HG02884 (cell line): ENCODE measurements around the gene CDC42EP1.
"Not testable (repeated sequence)": the region's sequence is repeated elsewhere in the genome, so short reads cannot be mapped to it uniquely, and the experiment has no call there.

ENCODE experiments used
- ATAC-seq: cut with Tn5 transposase; IDR thresholded peaks from one replicate; pipeline ENCODE4 v1.9.1; 2021; ENCODE audit warnings: mild to moderate bottlenecking, moderate library complexity; ENCODE audit not compliant: unreplicated experiment

Gene CDC42EP1, protein sequence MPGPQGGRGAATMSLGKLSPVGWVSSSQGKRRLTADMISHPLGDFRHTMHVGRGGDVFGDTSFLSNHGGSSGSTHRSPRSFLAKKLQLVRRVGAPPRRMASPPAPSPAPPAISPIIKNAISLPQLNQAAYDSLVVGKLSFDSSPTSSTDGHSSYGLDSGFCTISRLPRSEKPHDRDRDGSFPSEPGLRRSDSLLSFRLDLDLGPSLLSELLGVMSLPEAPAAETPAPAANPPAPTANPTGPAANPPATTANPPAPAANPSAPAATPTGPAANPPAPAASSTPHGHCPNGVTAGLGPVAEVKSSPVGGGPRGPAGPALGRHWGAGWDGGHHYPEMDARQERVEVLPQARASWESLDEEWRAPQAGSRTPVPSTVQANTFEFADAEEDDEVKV

DNA sequence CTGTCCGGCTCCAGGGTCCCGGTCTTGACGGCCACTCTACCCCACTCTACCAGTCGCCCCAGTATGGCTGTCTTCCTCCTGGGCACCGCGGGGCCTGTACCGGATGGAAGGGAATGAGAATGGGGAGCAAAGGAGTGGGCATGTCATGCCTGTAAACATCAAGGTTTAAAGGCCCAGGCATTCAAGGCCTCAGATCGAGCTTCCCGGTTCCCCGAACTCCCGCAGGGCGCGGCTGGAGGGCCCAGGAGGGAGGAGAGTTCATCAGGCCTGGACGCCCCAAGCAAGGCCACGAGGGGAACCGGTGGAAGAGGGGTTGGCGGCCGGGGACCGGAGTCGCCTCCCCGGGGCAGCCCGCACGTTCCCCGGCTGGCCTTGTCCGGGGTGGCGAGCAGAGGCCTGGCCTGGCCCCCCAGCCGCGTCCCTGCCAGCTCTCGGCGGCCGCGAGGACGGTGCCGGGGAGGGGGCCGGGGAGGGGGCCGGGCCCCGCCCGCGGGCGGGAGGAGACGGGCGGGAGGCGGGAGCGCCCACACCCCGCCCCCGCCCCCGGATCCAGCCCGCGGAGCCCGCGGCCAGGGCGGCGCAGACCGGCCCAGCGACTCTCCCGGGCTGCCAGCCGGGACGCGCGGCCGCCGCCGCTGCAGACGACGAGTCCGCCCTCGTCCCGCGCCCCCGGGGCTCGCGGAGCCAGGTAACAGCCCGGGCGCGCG lies at the start of gene CDC42EP1:
TSS of gene CDC42EP1 (plus strand) at position 580 of the 707 bp plus-strand sequence. CDS start 5,870 bp downstream, outside the sequence.
- no peak for ATAC-seq

DNA sequence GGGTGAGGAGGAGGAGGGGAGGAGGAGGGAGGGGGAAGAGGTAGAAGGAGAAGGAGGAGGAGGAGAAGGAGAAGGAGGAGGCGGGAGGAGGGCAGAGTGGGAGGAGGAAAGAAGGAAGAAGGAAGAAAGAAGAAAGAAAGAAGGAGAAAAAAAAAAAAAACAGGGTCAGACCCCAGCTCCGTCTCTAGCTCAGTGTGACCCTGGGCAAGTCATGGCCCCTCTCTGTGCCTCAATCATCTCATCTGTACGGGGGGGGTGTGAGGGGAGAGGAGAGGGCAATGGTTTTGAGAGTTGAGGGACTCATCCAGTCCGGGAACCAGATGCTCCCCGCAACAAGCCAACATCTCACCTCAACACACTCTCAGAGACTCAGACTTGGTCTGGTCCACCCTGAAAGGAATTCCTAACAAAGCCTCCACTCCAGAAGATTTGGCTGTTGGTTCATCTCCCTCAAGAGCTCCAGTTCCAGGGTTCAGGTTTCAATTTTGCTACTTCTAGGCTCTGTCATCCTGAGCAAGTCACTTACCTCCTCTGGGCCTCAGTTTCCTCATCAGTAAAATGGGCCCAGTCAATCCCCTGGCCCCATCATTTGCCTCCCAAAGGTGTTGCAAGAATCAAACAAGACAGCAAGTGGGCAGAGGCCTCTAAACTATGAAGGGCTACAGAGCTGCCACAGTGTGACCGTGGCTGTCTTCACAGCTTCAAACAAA lies 48.7 kb upstream of the CDC42EP1 start:
- ATAC-seq: no peak

DNA sequence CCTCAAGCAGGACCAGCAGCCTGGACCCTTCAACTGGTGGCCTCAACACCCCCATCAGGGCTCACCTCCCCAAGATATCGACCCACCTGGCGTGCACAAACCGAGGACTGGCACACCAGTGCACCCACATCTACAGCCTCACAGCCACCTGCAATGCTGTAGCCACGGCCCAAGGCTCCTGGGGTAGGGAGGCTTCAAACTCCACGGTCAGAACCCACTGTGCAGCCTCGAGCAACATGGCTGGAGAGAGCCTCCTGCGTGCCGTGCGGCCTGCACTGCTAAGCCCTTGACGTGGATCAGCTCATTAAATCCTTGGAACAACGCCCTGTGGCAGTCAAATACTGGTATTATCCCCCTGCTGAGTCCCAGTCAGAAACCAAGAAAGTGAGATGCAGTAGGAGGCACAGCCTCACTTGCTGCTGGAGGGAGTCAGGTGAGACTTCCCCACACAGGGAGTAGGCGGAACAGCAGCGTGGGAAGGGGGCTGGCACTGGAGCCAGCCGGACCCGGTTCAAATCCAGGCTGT lies 45.7 kb upstream of the CDC42EP1 start:
- ATAC-seq: no peak

DNA sequence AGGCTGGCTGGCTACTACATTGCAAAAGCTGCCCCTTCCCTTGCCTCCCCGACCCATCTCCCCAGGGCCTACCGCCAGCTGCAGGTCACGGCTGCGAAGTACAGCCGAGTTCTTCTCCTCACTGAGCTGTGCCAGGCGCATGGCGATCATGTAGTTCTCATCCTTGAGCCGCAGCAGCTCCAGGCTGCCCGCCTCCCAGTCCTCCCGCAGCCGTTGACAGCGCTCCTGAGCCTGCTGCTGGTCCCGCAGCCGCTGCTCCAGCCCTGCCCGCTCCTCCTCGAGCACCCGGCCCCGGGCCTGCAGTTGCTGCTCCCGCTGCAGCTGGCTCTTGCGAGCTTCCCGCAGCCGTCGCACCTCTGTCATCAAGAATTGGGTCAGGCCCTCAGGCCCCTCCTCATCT lies 44.4 kb upstream of the CDC42EP1 start:
- ATAC-seq: no peak

DNA sequence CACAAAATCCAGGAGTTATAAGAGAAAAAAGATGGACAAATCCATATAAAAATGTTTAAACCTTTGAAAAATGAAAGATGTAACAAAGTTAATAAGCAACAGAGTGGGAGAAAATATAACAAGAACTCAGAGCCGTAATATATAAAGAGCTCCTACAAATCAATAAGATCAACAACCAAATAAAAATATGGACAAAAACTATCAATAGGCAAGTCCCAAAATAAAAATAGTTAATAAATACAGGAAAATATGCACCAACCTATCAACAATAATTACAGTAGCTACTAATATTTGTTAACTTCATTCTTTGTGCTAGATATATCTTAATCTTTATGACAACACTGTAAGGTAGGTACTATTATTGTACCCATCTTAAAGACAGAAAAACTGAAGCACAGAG lies 43.8 kb upstream of the CDC42EP1 start:
- ATAC-seq: no peak

DNA sequence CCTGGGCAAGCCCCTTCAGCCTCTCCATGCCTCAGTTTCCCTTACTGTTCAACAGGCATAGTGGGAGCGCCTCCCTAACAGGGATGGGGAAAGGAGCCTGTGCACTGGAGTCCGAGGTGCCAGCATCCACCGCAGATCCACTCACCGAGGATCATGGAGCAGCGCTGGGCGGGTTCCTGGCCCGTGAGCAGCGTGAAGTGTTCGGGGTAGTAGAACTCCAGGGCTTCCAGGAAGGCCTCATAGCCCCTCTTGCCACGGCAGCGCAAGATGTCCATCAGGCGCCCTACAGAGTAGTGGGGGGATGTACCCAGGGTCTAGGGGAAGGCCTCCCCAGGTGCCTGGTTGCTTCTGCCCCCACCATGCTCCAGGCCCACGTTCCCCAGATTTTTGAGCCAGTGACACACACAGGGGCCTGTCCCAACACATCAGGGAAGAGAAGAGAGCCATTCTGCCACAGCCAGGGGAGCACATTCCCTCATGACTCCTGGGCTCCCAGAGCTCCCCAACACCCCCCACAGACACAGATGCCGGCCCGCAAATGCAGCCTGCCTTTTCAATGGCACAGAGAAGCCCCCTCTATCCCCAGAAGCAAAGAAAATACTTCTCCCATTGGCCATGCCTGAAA lies 42.3 kb upstream of the CDC42EP1 start:
- ATAC-seq: no peak

DNA sequence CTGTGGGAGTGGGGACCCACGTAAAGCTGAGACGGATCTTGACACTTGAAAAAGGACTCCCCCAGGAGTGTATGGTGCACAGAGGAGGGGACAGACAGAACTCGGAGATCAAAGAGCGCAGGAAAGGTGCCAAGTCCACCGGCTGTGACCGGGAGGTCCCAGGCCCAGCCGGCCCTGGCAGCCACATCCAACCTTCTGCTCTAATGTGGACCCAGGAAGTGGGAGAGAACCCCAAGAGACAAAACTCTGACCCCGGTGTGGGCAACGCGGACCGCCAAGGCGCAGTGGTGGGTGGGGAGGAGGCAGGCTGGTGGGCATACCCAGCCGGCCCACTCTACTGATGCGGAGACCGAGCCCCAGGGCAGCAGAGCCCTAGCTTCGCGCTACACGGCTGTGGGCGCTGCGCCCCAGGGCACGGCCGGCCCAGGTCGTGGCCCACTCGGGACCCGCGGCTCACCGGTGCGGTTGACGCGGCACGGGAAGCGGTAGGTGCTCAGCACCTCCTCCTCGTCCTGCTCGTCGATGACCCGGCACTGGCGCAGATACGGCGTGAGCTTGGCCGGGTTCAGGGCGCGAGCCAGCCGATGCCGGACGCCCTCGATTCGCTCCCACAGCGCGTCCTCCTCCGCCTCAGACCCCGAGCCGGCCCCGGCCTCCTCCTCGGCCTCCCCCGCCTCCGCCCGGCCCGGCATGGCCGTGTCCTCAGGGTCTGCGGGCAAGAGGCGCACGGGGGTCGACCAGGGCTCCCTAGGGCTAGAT lies 41.6 kb upstream of the CDC42EP1 start:
- no peak for ATAC-seq

DNA sequence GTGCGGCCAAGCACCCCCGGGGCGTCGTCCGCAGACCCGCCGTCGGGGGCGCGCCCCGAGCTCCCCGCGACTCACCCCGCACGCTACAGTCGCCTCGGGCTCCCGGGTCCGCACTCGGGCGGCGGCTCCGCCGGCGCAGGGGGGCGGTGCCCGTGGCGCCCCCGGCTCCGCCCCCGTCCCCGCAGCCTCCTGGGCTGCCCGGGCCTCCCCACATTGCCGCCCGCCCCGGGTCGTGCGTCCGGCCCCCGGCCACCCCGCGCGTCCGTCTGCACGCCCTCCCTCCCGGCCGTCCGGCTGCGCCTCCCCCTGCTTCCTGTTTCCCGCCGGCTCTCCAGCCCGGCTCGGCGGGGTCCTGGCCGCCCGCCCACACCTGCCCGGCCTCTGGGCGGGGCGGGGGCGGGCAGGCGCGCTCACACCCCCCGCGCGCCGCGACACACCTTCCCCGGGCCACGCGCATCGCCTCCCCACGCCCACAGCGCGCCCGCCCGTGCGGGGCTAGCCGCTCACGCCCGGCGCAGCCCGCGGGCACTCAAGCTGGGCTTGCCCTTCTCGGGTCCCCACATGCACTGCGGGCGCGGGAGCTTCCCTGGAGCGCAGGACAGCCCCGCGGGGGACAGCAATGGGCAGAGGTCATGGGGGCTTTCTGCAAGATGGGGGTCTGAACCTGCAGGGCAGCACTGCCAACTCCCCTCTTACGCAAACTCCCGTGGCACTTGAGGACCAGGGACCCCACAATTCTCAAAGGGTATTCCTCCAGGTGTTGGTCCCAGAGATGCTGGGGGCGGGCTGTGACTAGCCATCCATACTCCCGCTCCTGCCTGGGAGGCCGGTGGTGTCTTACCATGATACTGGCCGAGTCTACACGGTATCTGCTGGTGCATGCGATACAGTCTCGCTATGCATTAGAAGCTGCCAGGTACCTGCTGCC lies 40.7 kb upstream of the CDC42EP1 start, which contains the start of gene CARD10:
TSS of gene CARD10 (minus strand) at position 148 of the 928 bp plus-strand sequence. CDS start 215 bp downstream, outside the sequence.
- no peak for ATAC-seq

DNA sequence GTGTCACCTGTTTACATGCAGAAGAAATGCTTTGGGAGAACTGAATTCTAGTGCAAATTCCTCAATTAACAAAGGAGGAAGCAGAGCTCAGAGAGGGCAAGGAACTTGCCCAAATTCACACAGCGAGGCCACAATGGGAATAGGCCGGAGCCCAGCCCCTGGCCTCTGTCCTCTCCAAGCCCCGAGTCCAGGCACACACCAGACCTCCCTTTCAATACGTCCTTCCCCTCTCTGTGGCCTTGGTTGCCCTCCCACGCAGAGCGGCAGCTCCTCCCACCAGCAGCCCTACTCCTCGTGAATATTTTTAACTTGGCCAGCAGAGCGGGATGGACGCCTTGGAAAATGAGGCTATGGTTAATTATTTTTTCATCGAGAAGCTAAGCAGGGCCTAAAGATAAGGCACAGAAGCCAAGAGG lies 39.5 kb upstream of the CDC42EP1 start:
- no peak for ATAC-seq

DNA sequence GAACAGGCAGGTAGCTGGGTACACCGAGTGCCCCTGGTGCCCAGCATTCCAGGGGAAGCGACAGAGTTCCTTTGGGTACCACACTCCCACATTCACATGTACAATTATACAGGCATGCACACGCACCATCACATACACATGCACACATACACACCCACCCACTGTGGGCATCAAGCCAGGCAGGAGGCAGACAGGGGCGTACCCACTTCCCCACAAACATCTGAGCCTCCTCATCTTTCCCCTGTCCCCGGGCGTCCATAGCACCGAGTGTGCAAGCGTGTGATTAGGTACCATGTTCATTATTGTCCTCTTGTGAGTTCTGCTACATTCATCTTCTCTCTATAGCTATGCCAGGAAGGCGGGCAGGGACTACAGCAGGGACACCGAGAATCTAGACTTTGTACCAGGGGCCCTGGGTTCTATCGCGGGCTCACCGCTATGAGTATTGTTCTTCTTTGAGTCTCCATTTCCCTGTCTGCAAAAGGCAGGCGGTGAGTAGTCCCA lies 39.0 kb upstream of the CDC42EP1 start:
- ATAC-seq: no peak

DNA sequence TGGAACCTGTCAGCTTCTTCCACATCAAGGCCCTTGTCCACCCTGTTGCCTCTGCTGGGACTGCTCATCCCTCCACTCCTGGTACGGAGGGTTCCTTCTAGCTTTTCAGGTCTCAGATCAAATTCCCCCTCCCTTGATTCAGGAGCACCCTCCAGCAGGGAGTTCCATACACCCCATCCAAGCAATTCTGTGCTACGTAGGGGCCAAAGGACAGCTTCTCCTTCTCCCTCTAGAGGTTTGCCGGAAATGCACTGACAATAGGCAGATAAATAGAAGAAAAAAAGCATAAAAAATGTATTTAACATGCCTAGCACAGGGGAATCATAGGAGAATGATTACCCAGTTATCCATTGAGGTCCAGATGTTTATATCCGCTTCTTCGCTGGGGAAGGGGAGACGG lies 37.8 kb upstream of the CDC42EP1 start:
- ATAC-seq: no peak

DNA sequence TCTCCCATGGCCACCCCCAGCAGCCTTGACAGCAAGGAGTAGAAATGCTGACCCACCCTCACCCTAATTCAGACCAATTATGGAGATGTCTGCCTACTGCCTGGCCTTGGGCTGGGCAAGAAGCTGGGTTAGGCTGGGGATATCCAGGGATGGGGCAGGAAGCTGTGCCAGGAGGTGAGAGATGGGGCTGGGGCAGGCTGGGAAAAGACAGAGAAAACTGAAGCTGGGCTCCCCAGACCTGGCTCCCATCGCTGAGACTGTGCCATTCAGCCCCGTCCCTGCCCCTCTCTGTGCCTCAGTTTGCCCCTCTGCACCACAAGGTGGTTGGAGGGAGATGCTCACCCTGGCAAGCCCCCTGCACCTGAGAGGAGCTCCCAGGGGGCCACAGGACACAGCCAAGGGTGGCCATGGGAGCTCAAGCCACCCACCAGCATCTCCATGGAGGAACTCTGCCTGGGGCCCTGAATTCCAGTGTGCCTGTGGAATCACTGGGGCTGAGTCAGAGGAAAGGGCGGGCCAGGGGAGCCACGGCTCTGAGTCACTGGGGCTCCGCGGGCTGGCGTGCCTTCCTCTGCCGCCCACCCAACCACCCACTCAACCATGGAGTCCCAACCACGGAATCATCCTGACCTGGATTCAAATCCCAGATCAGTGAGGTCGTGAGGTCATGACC lies 35.1 kb upstream of the CDC42EP1 start:
- ATAC-seq: no peak

DNA sequence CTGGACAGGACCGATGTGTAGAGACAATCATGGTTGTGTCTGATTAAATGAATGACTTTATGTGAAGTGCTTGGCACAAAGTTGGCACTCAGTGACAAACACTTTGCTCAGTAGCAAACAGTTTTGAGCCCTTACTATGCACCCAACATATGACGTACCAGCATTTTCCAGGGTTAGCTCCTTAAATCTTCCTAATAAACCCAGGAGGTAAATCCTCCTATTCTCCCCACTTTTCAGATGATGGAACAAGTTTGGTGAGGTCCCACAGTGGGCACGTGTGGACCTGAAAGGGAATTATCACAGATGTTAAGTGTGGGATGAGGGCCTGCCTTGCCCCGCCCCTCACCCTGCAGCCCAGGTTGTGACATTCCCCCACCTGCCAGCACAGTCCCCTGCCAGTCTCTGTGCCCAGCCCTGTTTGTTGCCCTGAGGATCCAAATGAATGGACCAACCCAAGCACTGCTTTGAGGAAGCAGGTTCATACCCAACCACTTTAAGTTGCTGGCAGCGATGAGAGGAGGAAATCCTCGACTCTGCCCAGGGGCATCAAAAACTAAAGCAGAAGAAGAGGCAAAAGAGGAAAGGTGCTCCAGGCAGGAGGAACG lies 34.4 kb upstream of the CDC42EP1 start:
- no peak for ATAC-seq

DNA sequence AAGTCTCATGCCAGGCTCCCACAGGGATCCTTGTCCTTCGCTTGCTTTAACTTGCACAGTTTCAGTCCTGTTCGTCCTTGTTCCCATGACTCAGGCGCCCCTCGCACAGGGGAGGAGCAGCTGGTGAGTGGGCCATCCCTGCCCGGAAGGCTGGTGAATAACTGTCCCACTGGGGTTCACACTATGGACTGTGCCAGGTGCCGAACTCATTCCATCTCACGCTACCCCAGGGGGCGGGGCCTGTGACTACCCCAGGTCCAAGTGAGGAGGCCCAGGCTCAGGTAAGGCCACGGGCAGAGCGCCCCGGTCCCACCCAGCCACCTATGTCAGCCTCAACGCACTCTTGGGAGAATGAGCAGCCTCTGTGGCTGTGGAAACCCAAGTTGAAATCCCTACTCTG lies 33.9 kb upstream of the CDC42EP1 start:
- ATAC-seq: no peak

DNA sequence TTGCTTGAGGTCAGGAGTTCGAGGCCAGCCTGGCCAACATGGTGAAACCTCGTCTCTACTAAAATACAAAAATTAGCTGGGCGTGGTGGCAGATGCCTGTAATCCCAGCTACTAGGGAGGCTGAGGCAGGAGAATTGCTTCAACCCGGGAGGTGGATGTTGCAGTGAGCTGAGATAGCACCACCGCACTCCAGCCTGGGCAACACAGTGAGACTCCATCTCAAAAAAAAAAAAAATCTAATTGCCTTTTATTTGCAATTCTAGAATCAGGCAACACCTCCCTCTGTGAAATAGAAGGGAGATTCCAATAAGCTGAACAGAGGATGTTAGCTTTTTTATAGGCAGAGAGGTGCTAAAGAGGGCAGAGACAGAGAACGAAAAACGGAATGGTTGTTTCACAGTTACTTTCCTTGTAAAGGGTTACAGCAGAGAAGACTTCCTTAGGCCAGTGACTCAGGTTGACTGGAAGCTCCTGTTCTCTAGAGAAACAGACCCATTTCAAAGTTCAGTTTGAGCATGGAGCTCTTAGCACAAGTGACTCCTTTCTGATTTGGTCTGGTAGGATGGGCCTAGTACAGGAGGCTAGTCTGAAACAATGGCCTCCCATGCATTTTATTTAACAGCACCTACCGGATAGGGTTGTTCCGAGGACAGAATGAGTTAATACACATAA lies 33.1 kb upstream of the CDC42EP1 start:
- ATAC-seq: not testable (repeated sequence)

DNA sequence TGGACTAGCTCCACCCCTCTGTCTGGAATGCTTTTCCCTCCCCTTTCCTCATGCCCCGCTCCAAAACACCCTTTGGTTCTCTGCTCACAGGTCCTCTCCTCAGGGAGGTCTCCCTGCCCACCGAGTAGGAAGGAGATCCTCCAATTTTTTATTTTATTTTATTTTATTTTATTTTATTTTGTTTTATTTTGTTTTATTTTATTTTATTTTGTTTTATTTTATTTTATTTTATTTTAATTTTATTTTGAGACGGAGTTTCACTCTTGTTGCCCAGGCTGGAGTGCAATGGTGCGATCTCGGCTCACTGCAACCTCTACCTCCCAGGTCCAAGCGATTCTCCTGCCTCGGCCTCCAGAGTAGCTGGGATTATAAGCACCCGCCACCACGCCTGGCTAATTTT lies 32.3 kb upstream of the CDC42EP1 start:
- not testable (repeated sequence) for ATAC-seq

DNA sequence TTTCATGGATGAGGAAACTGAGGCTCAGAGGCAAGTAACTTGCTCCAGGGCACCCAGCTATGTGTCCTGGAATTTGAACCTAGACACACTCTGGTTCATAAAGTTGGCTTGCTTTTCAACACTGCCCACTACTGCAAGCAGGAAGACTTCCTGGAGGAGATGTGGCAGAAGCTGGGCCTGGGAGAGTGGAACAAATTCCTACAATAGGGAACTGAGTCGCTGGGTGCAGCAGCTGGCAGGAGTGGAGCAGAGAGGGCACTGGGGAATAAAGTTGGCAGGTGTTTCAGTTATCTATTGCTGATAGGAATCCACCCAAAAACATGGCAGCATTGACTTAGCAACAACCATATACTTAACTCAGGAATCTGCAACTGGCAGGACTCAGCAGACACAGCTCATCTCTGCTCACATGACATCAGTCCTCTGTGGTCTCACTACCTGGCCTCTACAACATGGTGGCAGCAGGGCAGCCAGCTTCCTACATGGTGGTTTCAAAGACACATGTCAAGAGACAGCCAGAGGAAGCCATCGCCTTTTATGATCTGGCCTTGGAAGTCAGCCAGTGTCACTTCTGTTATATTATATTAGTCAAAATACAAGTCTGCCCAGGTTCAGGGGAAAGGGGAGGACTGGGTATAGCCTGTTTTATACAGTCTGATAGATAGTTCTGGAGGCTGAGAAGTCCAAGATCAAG lies 30.5 kb upstream of the CDC42EP1 start:
- no peak for ATAC-seq
